GM23248 (cell line): ENCODE data around the gene TMED1.

ENCODE experiments used
- EZH2 ChIP-seq: fragments of 200-600 bp; sonication (generic); IDR thresholded peaks from 2 replicates; pipeline ENCODE4 v1.6.1; 2018; ENCODE audit warnings: antibody characterized with exemption, mild to moderate bottlenecking; ENCODE audit not compliant: insufficient read depth, poor library complexity, severe bottlenecking
- EZH2phosphoT487 ChIP-seq: fragments of 200-600 bp; sonication (generic); IDR thresholded peaks from 2 replicates; pipeline ENCODE4 v1.6.1; 2018; ENCODE audit warnings: antibody characterized with exemption, moderate library complexity, mild to moderate bottlenecking, low read depth; ENCODE audit not compliant: insufficient read depth

DNA sequence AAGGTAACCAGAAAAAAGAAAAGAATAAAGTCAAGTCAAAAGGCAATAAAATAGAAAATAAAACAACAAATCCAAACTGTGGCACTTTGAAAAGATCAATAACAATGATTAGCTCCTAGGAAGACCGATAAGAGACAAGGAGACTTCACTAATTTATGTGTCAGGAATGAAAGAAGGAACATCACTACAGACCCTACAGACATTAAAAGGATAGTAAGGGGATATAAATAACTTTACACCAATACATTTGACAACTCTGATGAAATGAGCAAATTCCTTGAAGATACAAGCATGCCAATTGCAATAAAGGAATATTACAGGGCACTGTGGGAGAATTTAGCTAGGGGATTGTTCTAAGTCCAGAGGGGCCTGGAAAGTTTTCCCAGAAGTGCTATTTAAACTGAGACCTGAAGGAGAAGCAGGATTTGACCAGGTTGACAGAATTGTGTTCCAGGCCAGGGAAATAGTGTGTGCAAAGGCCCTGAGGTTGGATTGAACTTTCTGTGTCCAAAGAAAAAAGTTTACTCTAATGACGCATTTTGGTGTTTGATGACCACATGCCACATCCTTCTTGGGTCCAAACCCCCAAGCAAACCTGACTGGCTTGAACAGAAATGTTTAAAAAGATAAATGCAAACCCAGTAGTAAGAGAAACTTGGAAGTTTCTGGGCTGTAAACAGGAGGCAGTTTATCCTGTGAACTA, 10.6 kb upstream of the TMED1 start:
- TF ChIP-seq EZH2phosphoT487 (no peak), EZH2 (no peak)
